Measurements from ENCODE around the gene PIP4K2B. TPM values are rescaled to one million over a fixed set of nuclear protein-coding genes. Genes with fewer than 3 reads are reported as not detected.

The PIP4K2B gene
- total and polyA plus RNA-seq, 9 of the 15 experiments (the other 6 are each of a cell fraction or from before 2014, with no cell fraction given): 3.7 to 29.9 (median 23.0) TPM

GRCh38 chr17:38751144-38751807, 48.1 kb downstream of the PIP4K2B start (continued):
- TF ChIP-seq SAFB (IDR thresholded peaks at IDR 0.05; ENCODE audit: borderline replicate concordance, low read depth, low read length) (no peak), NONO (IDR thresholded peaks at IDR 0.05; ENCODE audit: low read depth in 2 of 2, low read length in 1 of 2) (no peak), ZBTB5 (IDR thresholded peaks at IDR 0.05) (peak; percentile 49; the same call in 1 of the 2 replicates), ATF7 (IDR thresholded peaks at IDR 0.05) (no peak), POLR2B (IDR thresholded peaks at IDR 0.05; ENCODE audit: low read depth, partially characterized antibody) (no peak), HDGF (IDR thresholded peaks at IDR 0.05) (0 out of 2 replicates have a peak, but pooled peaks have one; percentile 41), SIRT6 (IDR thresholded peaks at IDR 0.05; ENCODE audit: low read depth, low read length) (no peak), PTRF (tag; IDR thresholded peaks at IDR 0.05) (no peak), MAFF (IDR thresholded peaks at IDR 0.05; ENCODE audit: low read length) (no peak), SMAD4 (CRISPR knock-in tag; conservative IDR thresholded peaks at IDR 0.05) (no peak), ZNF778 (CRISPR knock-in tag; IDR thresholded peaks at IDR 0.05) (no peak), BCLAF1 (IDR thresholded peaks at IDR 0.05; ENCODE audit: borderline replicate concordance in 1 of 2, control insufficient read depth in 1 of 2, low read depth in 2 of 2, low read length in 1 of 2) (peak in 1 of 2 experiments; percentile 43; a peak in 1 of 4 replicates)
